ENCODE results near the gene ATP11A. TPM values are rescaled to one million over a fixed set of nuclear protein-coding genes. Genes with fewer than 3 reads are reported as not detected.
"Not testable (repeated sequence)": the region's sequence is repeated elsewhere in the genome, so short reads cannot be mapped to it uniquely, and the experiment has no call there.

ATP11A gene
- total RNA-seq, 5 donors from 2014 or later (not counting 1 experiment from before 2014, with no cell fraction given) = 35.7 to 57.1 (median 48.5) TPM

- H3K4me3 Mint-ChIP-seq; H3K27me3 Mint-ChIP-seq; POLR2A ChIA-PET; H3K9me3 Mint-ChIP-seq; H3K27ac ChIP-seq (ENCODE audit: low read length); H3K36me3 ChIP-seq (ENCODE audit: control insufficient read depth in 2 of 2, extremely low read depth in 1 of 2, insufficient read depth in 1 of 2, low read length in 1 of 2); ATAC-seq (replicated peaks in 1 of 4); H3K36me3 Mint-ChIP-seq; DNase-seq; H3K27me3 ChIP-seq (replicated peaks in 1 of 2; ENCODE audit: control insufficient read depth in 2 of 2, extremely low read depth in 1 of 2, insufficient read depth in 2 of 2, low read length in 1 of 2); H3K4me3 ChIP-seq (ENCODE audit: control insufficient read depth in 1 of 2, extremely low read depth in 1 of 2, low read length in 1 of 2); H3K9me3 ChIP-seq: not testable (repeated sequence)
- CTCF ChIA-PET = interaction anchor here in 1 of 2 donors (0.6 kb wide), 1 partner anchor 18 kb away, joined by 3 read pairs; no protein-coding TSS in a partner anchor
- peaks cover 2 to 11% of the 10 kb centered on the region in 2 experiments for H3K4me1 ChIP-seq (ENCODE audit: control insufficient read depth in 1 of 2, extremely low read depth in 1 of 2, insufficient read depth in 2 of 2, low read length in 2 of 2)
- Mint-ChIP-seq H3K27ac (peak overlapping the region in 1 of 2 donors; percentile 28), H3K4me1 (peaks cover 22 to 54% (median 36%) of the 10 kb centered on the region in 3 donors)
- WGBS (ENCODE audit: insufficient coverage) = 90% methylated on average over 2 of the region's 3 CpGs
Measured at GRCh38 chr13:112709316-112709715, 19.5 kb downstream of the ATP11A start.

DNA sequence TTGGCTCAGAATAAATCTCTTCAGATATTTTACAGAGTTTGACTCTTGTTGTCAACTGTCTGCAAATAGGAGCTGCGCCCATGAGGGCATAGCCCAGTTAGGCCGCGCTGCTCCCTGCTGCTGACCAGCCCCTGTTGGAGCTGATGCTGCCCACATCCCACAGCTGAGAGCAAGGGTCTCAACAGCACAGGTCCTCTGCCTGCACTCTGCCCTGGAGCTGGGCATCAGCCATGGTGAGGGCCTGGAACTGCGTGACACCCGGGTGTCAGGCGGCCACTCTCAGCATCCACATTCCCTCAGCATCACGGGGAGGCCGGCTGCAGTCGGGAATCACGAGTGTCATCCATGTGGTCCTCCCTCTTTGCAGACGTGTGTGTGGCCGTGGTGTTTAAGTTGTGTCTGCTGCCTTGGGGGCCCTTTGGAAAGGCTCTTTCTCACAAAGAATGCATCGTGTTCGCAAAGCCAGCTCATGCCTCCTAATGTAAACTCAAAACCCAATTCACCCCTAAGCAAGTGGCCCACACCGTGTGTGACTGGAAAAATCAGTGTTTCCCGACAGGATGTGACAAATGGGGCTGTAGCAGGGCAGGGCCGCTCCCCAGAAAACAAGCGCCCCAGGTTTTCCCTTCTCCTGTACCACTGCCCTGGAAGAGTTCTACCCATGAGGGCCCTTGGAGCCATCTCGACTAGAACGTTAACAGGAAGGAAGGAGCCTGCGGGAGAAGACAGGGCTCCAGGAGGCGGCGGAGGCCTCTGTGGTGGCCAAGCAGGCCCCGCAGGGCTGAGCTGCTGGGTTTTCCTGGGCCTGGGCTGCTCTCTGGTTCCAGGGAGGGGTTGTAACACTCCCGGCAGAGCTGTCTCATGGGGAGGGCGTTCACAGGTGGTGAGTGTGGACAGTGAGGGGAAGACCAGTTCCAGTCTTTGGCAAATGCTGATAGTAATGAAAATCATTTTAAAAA lies 20.3 kb downstream of the ATP11A start:
- POLR2A ChIA-PET = no interaction called here
- H3K4me1 Mint-ChIP-seq = peaks cover 17 to 48% (median 35%) of the 10 kb centered on the region in 3 donors
- H3K27ac Mint-ChIP-seq = no peak overlapping the region
- H3K4me3 Mint-ChIP-seq = no peak overlapping the region
- no peaks in the 10 kb centered on the region for H3K9me3 Mint-ChIP-seq
- no peak for ATAC-seq (replicated peaks in 1 of 4)
- H3K4me3 ChIP-seq (ENCODE audit: control insufficient read depth in 1 of 2, extremely low read depth in 1 of 2, low read length in 1 of 2) = no peak overlapping the region
- no peaks in the 10 kb centered on the region for H3K27me3 Mint-ChIP-seq
- H3K27ac ChIP-seq (ENCODE audit: low read length) = no peak overlapping the region
- H3K9me3 ChIP-seq = no peaks in the 10 kb centered on the region
- CTCF ChIA-PET = interaction anchor here in 1 of 2 donors (0.6 kb wide), 1 partner anchor 19 kb away, joined by 3 read pairs; no protein-coding TSS in a partner anchor
- no peak for DNase-seq
- peaks cover 0 to 8% of the 10 kb centered on the region in 2 experiments for H3K4me1 ChIP-seq (ENCODE audit: control insufficient read depth in 1 of 2, extremely low read depth in 1 of 2, insufficient read depth in 2 of 2, low read length in 2 of 2)
- no peaks in the 10 kb centered on the region for H3K27me3 ChIP-seq (replicated peaks in 1 of 2; ENCODE audit: control insufficient read depth in 2 of 2, extremely low read depth in 1 of 2, insufficient read depth in 2 of 2, low read length in 1 of 2)
- WGBS (ENCODE audit: insufficient coverage) = 95% methylated on average over 19 of the region's 26 CpGs
- H3K36me3 Mint-ChIP-seq = peaks cover 11% of the 10 kb centered on the region
- no peaks in the 10 kb centered on the region for H3K36me3 ChIP-seq (ENCODE audit: control insufficient read depth in 2 of 2, extremely low read depth in 1 of 2, insufficient read depth in 1 of 2, low read length in 1 of 2)

- peaks cover 0 to 8% of the 10 kb centered on the region in 2 experiments for H3K4me1 ChIP-seq (ENCODE audit: control insufficient read depth in 1 of 2, extremely low read depth in 1 of 2, insufficient read depth in 2 of 2, low read length in 2 of 2)
- H3K9me3 ChIP-seq = no peaks in the 10 kb centered on the region
- H3K27ac Mint-ChIP-seq = no peak overlapping the region
- H3K36me3 Mint-ChIP-seq = peaks cover 11% of the 10 kb centered on the region
- no peak overlapping the region for H3K27ac ChIP-seq (ENCODE audit: low read length)
- H3K4me1 Mint-ChIP-seq = peaks cover 11 to 40% (median 30%) of the 10 kb centered on the region in 3 donors
- ChIA-PET CTCF (no interaction called here), POLR2A (no interaction called here)
- H3K4me3 Mint-ChIP-seq = no peak overlapping the region
- WGBS (ENCODE audit: insufficient coverage) = 96% methylated on average over 11 of the region's 22 CpGs
- H3K27me3 ChIP-seq (replicated peaks in 1 of 2; ENCODE audit: control insufficient read depth in 2 of 2, extremely low read depth in 1 of 2, insufficient read depth in 2 of 2, low read length in 1 of 2) = no peaks in the 10 kb centered on the region
- no peaks in the 10 kb centered on the region for H3K27me3 Mint-ChIP-seq
- H3K4me3 ChIP-seq (ENCODE audit: control insufficient read depth in 1 of 2, extremely low read depth in 1 of 2, low read length in 1 of 2) = no peak overlapping the region
- DNase-seq (no peak), ATAC-seq (replicated peaks in 1 of 4) (no peak)
- H3K9me3 Mint-ChIP-seq = no peaks in the 10 kb centered on the region
- no peaks in the 10 kb centered on the region for H3K36me3 ChIP-seq (ENCODE audit: control insufficient read depth in 2 of 2, extremely low read depth in 1 of 2, insufficient read depth in 1 of 2, low read length in 1 of 2)
Measured at GRCh38 chr13:112710855-112711527, 21.2 kb downstream of the ATP11A start.

DNA sequence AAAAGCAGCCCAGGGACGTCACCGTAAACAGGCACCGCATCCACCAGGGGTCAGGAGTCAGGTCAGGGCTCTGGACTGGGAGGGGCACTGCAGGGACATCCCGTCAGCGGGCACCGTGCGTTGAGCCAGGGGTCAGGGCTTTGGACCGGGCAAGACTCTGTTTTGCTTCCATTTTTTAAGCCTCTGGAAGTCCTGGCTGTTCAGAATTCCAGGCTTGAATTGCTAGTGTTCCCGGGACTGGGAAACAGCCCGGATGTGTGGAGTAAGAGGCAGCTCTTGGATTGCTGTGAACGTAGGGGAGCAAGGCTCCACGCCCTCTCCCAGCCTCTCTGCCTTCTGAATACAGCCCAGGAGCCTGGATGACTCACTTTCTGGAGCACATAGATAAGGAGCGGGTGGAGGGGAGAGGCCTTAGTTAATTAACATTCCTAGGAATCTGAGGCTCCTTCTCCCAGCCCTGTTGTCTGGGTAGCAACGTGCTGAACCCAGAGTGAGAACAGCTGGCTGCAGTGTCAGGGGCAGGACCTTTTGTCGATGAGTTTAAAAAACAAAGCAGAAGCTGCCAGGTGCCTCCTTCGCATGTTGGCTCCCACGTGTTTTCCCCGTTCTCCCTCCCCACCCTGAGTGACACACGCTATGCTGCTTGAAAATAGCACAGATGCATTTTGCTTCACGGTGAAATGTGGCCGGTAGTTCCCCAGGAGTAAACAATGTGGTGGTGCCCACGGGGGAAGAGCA lies 21.9 kb downstream of the ATP11A start:
- Mint-ChIP-seq H3K36me3 (peaks cover 11% of the 10 kb centered on the region), H3K4me3 (no peak overlapping the region), H3K4me1 (peaks cover 8 to 37% (median 28%) of the 10 kb centered on the region in 3 donors), H3K27ac (peak overlapping the region in 1 of 2 donors; percentile 66), H3K9me3 (no peaks in the 10 kb centered on the region), H3K27me3 (no peaks in the 10 kb centered on the region)
- CTCF ChIA-PET = no interaction called here
- H3K9me3 ChIP-seq = no peaks in the 10 kb centered on the region
- H3K27me3 ChIP-seq (replicated peaks in 1 of 2; ENCODE audit: control insufficient read depth in 2 of 2, extremely low read depth in 1 of 2, insufficient read depth in 2 of 2, low read length in 1 of 2) = no peaks in the 10 kb centered on the region
- no peak overlapping the region for H3K27ac ChIP-seq (ENCODE audit: low read length)
- POLR2A ChIA-PET = no interaction called here
- no peak overlapping the region for H3K4me3 ChIP-seq (ENCODE audit: control insufficient read depth in 1 of 2, extremely low read depth in 1 of 2, low read length in 1 of 2)
- DNase-seq (peak in 3 of 35 experiments; percentile 7 to 37 (median 13)), ATAC-seq (replicated peaks in 1 of 4) (peak in 3 of 4 experiments; percentile 13 to 68 (median 35))
- H3K4me1 ChIP-seq (ENCODE audit: control insufficient read depth in 1 of 2, extremely low read depth in 1 of 2, insufficient read depth in 2 of 2, low read length in 2 of 2) = peaks cover 0 to 8% of the 10 kb centered on the region in 2 experiments
- WGBS (ENCODE audit: insufficient coverage) = 68% methylated on average over 17 of the region's 22 CpGs
- H3K36me3 ChIP-seq (ENCODE audit: control insufficient read depth in 2 of 2, extremely low read depth in 1 of 2, insufficient read depth in 1 of 2, low read length in 1 of 2) = no peaks in the 10 kb centered on the region

- peaks cover 13% of the 10 kb centered on the region for H3K36me3 Mint-ChIP-seq
- ChIA-PET POLR2A (no interaction called here), CTCF (no interaction called here)
- Histone ChIP-seq H3K4me3 (ENCODE audit: control insufficient read depth in 1 of 2, extremely low read depth in 1 of 2, low read length in 1 of 2) (no peak overlapping the region), H3K36me3 (ENCODE audit: control insufficient read depth in 2 of 2, extremely low read depth in 1 of 2, insufficient read depth in 1 of 2, low read length in 1 of 2) (no peaks in the 10 kb centered on the region), H3K4me1 (ENCODE audit: control insufficient read depth in 1 of 2, extremely low read depth in 1 of 2, insufficient read depth in 2 of 2, low read length in 2 of 2) (peaks cover 0 to 8% of the 10 kb centered on the region in 2 experiments), H3K27me3 (replicated peaks in 1 of 2; ENCODE audit: control insufficient read depth in 2 of 2, extremely low read depth in 1 of 2, insufficient read depth in 2 of 2, low read length in 1 of 2) (no peaks in the 10 kb centered on the region), H3K9me3 (no peaks in the 10 kb centered on the region), H3K27ac (ENCODE audit: low read length) (no peak overlapping the region)
- DNase-seq = no peak
- H3K27me3 Mint-ChIP-seq = no peaks in the 10 kb centered on the region
- H3K4me1 Mint-ChIP-seq = peaks cover 18 to 38% (median 33%) of the 10 kb centered on the region in 3 donors
- no peak overlapping the region for H3K4me3 Mint-ChIP-seq
- 97% methylated on average over 16 of the region's 20 CpGs for WGBS (ENCODE audit: insufficient coverage)
- H3K9me3 Mint-ChIP-seq = no peaks in the 10 kb centered on the region
- H3K27ac Mint-ChIP-seq = peak overlapping the region in 1 of 2 donors; percentile 66
- ATAC-seq (replicated peaks in 1 of 4) = no peak
Measured at GRCh38 chr13:112712451-112713207, 22.8 kb downstream of the ATP11A start.

All from T-cell (primary cell).